IPS DF 4.7 (cell line): Measurements from ENCODE around the gene MYLK4.

ENCODE experiments used
- DNase-seq: peaks from one replicate; pipeline ENCODE4 v3.0.0-alpha.2; 2013; ENCODE audit warnings: low spot score; ENCODE audit errors: extremely low read depth

Gene MYLK4

DNA sequence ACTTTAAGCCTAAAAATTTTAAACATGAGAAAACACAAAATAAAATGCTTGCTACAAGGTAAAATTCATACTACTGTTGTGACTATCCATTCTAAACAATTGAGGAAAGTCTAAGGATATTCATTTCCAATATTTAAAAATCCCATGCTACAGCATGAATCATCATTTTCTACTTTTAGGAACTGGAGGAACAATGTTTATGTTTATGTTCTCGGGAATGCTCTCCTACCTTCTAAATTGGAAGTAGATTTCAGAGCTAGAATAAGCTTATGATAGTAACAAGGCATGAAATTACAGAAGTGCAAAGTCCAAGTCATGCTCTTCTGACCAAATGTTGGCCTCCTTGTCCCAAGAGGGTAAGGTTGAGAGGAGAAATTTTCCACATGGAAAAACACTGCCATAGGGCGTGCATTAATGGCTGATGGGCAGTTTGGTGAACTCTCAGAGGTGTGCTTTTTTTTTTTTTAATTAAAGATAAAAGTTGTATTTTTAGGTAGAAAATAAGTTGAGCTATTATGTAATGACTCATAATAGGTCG is 6.0 kb upstream of the MYLK4 start:
- no peak for DNase-seq

DNA sequence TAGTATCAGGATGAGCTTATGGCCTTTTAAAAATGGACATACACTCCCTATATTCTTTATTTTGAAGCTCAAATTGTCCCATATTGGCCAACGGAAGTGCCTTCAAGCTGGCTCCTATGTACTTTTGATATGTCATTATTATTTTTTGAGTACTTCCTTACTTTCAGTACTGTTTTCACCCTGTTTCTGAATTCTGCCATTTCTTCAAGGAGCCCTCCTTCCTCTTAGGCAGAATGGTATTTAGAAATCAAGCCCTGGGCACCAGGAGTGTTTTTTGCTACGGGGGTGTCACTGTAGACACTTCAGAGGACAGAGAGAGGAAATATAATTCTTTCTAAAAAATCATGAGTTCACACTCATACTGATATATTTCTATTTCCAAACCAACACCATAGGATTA is 5.5 kb upstream of the MYLK4 start:
- DNase-seq: no peak

DNA sequence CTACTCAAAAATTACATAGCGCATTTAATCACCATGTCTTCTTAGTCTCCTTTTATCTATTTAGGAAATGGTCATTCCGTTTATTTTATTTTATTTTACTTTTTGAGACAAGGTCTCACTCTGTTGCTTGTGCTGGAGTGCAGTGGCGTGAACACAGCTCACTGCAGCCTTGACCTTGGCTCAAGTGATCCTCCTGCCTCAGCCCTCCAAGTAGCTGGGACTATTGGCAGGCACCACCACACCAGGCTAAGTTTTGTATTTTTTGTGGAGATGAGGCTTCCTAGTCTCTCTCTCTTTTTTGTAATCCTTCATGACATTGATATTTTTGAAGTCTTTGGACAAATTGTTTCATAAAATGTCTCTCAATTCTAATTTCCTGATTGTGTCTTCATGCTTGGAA is 4.7 kb upstream of the MYLK4 start:
- no peak for DNase-seq

DNA sequence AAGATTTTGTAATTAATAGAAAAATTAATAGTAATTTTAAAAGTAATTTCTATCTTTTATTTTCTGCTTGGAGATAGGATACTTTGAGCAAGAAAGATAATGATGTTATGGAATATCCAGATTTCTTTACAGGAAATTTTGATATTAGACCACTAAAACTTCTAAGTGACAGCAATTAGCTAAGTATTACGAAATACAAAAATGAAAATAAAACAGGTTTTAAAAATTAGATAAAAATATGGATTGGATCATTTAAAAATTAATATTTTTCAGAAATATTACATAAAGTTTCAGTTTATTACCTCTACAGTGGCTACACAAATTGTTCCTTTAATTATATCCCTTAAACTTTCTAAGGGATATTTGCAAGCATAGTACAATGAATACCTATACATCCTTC is 4.2 kb upstream of the MYLK4 start:
- no peak for DNase-seq

DNA sequence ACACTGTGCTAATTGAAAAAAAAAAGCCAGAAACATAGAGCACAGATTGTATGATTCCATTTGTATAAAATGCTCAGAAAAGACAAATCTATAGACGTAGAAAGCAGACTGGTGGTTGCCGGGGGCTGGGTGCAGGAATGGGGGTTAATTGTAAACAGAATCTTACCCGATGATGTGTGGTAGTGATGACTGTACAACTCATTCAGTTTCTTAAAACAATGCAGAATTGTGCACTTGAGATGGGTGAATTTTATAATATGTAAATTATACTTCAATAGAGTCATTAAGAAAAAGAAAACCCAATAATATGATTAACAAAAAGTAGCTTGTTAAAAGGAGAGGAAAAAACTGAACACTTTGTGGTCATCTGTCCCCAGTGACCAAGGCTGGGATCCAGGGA is 3.7 kb upstream of the MYLK4 start:
- no peak for DNase-seq

DNA sequence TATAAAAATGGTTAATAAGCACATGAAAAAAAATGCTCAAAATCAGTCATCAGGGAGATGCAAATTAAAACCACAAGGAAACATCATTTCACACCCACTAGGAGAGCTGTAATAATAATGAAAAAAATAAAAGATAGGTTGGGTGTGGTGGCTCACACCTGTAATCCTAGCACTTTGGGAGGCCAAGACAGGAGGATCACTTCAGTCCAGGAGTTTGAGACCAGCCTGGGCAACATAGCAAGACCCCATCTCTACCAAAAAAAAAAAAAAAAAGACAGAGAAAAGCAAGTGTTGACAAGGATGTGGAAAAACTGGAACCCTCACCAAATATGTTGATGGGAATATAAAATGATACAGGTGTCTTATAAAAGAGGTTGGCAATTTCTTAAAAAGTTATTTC is 3.0 kb upstream of the MYLK4 start:
- DNase-seq: no peak

DNA sequence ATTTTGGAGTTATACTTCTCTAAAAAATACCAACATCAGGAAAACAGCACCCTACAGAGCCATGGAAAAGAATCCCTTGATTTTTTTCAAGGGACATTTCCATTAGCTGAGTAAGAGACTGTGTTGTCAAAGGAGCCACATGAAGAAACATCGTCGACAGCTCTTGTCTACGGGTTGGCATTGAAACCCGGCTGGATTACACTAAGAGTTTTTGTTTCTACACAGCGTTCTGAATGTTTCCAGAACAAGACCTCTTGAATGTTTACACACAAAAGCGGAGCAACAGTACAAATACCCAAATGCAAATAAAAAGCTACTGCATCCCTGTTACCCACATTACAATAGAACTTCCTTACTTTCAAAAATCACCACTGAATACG is 2.4 kb upstream of the MYLK4 start:
- DNase-seq: no peak

DNA sequence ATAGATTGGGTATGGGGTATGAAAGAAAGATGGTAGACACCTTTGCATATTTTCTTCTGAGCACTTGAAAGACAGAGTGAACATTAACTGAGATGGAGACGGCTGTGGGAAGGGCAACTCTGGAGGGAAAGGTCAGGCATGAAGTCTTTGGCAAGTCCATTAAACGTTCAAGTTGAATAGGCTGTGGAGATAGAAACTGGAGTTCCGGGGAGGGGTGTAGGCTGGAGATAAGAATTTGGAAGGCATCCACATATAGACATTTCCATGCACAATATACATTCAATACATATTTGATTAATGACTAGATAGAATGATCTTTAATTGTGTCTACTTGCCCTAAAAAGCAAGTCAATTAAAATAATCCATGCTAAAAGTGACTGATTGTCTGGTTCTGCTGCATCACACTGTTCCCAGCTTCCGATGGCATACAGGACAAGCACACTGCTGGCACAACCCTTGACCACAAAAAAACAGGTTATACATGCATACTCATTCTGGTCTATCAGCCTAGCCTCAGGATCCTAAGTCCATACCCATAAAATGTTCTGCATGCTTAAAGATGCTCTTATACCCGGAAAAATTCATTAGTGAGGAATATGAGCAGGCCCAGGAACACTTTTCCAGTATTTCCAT is 1.9 kb upstream of the MYLK4 start:
- DNase-seq: no peak

DNA sequence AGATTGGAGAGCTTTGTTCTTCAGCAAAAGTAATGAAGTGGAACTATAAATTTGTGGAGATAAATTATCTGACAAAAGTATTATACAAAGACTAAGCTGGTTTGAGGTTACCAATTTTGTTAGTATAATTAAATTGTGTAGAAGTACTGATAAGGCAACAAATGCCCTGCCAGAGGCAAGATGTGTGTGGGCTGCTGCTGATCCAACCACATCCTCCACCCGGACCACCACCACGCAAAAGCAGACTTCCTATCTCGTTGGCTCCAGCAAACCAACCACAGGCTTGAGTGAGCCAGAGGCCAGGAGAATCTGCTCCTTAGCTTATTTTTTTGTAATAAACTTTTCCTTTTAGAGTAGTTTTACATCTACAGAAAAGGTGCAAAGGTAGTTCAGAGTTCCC is 1.1 kb upstream of the MYLK4 start:
- DNase-seq: no peak

DNA sequence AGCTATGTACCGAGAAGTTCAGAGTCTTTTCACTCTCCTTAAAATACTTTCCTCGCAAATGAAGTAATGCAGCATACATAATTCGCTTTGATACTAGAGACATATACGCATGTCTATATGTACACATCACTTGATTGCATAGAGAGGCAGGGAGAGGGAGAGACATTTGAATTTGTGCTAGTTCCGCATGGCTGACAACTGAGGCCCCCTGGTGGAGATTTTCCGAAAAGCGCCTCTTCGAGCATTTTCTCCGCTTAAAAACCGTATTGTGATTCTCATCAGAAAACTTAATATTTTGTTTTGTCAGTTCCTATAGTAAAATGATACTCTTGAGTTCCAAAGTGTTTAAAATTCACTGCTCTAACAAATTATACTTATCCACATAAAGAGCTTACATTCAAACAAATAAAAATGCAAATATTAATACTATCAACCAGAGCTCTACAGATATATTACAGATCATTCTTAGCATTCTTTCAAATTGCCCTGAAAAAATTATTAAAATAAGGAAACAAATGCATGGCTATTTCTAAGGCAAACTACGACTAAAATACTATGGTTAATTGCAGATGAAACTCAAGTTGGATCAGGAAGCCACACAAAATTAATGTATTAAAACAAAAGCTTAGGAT is 637 bp downstream of the MYLK4 start:
- DNase-seq: no peak

DNA sequence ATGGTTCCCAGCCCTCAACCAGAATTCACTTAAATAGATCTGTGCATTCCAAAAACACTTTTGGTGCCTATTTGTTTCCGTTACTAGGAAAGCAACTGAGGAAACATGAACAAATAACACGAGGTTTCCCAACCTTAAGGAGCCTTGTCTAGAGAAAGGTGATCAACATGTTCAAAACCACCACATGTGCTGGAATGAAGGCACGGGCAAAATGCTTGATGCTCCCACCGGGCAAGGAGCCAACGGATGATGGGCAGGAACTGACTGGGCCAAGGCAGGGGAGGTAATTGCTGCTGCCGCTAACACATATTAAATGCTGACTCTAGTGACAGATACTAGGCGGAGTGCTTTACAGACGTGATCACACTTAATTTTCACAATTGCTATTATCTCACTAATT is 2.5 kb downstream of the MYLK4 start:
- DNase-seq: no peak

DNA sequence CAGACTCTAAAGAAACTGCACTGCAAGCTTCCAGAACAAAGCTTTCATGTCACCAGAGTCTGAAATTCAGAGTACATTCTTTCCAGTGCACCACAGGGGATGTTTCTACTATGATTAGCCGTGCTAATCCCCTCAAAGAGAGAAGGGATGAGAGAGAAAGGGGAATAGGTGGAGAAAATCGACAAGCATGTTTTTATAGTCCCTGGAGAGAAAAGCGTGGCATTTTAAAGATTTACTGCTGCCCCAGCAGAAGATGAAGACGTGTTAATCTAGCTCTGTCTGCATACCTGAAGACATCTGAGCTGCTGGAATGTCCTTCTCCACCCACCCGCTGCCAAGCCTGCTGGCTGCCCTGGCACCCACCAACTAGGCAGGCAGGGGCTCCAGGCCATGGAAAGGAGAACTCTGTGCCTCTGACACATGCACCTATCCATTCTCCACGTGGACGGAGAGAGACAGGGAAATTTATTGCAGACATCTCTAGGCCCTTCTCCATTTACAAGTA is 4.1 kb downstream of the MYLK4 start:
- DNase-seq: no peak

DNA sequence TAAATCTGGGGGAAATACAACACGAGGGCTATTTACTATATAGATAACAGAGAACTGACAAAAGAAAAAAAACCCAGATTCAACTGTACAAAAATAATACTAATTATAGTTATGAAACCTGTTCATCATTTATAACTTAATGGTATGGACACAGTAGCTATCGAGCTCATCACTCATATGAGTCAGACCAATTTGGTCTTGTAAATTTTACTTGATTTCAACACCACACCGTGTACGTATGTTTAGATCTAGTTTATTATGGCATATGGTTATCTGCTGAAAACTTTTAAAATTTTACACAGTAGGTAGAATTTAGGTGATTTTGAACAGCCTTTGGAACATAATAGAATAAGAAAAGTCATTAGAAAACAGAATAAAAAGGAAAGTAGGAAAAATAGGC is 5.5 kb downstream of the MYLK4 start:
- DNase-seq: no peak

DNA sequence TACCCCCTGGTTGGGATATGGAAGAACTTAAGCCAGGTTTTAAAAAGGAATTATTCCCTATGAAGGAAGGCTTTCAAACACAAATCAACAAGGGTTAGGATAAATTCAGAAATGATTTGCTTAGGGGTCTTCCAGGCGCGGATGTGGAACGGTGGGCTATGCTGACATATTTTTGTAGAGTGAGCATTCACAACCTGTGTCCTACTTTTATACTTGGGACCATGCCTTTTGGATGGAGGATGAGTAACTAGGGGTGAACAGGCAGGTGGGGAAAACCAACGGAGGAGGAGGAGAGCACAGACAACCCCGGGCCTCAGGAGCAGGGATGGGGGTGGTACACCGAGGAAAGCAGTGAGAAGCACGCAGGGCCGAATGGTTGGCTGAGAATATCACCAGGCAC is 5.9 kb downstream of the MYLK4 start:
- no peak for DNase-seq

DNA sequence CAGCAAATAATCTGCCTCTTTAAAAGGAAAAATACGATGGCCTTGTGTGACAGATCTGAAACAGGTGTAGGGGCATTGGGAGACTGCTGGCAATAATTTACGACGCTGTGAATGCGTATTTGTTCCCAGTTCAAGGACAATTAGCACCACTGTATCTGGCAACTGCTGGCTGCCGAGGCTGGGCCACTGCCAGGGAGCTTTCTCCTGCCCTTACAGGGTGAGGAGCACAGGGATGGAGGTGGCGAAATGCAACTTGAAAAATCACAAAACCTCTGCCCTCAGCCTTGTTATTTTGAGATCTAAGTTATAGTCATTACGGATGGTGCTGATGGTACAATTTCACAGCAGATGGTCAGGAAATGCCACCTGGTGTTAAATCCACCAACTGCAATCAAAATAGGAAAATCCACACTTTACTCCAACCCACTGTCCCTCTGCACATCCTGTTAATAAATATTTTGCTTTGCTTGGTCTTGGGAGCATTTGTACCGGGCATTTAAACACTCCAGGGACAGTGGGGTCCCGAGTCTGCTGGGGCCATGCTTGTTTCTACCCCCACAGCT is 6.4 kb downstream of the MYLK4 start:
- DNase-seq: no peak

DNA sequence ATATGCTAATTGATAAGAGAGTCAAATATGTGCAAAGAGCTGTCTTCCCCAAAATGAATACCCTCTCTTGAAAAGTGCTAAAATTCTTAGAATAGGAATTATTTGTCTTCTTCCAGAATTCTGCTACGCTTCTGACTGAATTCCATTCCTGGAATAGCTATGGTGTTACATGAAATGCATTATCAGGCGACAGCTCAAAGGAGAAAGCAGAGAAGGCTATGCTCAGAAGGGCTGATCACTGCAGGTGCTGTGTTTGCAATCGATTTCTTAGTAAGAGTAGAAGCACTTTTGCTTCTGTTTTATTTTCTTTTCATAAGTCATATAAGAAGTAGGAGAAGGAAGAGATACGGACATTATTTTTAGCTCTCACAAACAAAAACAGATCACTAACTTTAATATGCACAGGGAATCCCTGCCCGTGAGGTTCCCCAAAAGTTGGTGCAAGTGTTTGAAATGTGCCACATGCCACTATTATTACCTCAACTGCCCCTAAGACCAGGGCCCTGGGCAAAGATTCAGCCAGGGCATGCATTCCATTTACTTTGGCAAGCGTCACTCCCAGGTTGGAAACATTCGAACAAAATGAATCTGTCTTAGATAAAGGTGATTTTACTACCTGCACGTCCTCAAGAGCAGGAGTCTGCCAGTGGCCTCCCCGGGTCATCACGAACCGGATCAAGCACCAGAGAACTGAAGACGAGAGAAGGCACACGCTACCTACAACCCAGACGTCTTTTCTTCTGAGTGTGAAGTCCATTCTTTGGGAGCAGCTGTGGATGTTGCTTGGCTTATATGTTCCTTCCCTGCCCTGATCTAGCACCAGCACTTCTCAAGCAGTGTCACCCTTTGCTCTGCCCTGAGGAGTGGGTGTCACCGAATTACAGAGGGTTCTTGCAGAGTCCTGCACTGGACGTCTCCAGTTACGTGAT is 7.2 kb downstream of the MYLK4 start:
- no peak for DNase-seq

DNA sequence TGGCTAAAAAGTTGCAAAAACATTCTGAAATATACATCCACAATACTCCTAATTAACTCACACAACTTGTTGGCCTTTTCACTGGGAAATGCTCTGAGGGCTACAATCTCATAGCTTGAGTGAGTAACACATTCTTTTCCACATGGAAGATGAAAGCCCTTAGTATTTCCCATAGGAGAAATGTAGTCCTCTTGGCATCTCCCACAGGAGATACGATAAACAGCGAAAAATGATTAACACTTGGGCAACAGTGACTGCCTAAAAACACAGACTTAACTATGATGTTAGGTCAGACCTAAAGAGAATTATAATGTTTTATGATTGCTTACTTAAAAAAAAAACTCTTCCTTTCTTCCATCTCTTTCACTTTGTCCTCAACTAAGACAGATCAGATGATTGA is 9.0 kb downstream of the MYLK4 start:
- no peak for DNase-seq

DNA sequence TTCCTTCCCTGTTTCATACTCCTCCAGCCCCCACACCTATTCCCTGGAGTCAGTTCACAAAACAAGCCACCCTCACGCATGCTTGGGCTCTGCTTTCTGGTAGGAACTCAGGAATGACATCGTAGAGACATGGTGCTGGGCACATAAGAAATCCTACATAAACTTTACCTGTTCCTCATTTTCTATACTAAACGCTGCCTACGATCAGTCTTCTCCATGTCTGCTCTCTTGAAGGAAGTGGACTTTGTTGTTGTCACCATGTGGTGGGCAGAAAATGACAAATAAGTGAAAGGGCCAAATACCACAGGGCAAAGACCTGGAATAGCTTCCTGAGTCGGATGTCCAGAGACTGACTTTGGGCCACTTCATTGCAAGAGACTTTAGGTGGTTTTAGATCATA is 10.1 kb downstream of the MYLK4 start:
- DNase-seq: no peak

DNA sequence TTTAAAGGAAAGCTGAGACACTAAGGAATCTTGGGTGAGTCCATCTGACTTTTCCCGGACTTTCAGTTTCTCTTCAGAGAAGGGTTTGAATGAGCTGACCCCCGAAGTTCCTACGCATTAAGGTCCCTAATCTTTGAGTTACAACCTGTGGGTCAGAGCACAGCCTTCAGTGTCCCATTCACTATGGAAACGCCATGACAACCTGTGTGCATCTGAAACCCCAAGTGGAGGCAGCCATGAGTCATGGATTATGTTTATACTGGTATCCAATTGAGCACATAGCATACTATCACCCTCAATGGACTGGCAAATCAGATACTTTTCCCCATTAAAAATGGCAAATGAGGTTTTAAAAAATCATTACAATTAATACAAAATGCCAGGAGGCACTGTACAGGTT is 11.4 kb downstream of the MYLK4 start:
- no peak for DNase-seq

DNA sequence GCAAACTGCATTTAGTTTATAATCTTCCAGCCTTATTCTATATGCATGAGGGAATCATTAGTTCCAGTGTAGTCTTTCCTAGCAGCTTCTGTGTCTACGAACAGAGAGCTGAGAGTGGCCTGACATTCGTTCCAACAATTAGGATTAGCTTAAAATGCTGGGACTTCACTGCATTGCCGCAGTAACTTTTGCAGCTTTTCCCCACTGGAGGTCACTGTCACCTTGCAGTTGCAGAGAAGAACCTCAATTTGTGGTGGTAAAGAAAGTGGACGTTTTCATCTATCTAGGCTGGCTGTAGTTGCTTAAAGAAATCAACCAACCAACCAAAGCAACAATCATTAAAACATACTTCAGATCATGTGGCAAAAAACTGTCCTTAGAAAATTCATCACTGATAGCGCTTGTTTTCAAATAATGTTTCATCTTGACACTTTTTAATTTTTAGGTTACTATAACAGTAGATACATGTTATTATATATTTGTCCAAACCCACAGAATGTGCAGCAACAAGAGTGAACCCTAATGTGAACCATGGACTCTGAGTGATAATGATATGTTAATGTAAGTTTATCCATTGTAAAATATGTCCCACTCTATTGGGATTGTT is 12.2 kb downstream of the MYLK4 start:
- DNase-seq: no peak

DNA sequence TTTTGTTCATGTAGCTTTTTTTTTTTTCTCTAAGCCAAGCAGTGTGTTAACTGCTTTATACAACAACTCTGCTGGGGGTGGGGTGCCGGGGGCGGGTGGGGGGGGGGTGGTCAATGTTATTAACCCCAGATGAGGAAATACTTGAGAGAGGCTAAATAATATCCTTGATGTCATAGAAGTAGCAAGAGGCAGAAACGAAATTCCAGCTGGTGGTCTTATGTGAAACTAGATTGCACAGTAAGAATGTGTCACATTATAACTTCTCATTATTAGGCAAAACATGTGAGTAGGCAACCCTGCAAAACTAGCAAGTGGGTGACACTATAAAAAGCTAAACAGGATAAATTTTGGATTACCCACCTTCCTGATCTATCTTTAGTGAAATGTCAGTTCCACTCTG is 12.8 kb downstream of the MYLK4 start:
- DNase-seq: no peak
